IPS-15b (cell line): ENCODE measurements around the gene RBM5.

Source experiments
- H3K27me3 ChIP-seq: one replicate; pipeline ENCODE4 v1.6.1; 2013; ENCODE audit warnings: low read length; ENCODE audit not compliant: control insufficient read depth, insufficient read depth
- H3K36me3 ChIP-seq: one replicate; pipeline ENCODE4 v1.6.1; 2013; ENCODE audit warnings: low read length; ENCODE audit not compliant: control insufficient read depth, insufficient read depth
- H3K4me1 ChIP-seq: one replicate; pipeline ENCODE4 v1.6.1; 2013; ENCODE audit warnings: mild to moderate bottlenecking, low read length; ENCODE audit not compliant: control insufficient read depth, insufficient read depth
- H3K4me3 ChIP-seq: one replicate; pipeline ENCODE4 v1.5.1; 2013; ENCODE audit warnings: low read depth, low read length
- H3K9ac ChIP-seq: one replicate; pipeline ENCODE4 v1.6.1; 2013; ENCODE audit warnings: low read depth, mild to moderate bottlenecking, low read length
- H3K9me3 ChIP-seq: one replicate; pipeline ENCODE4 v1.6.1; 2013; ENCODE audit warnings: mild to moderate bottlenecking, low read length; ENCODE audit not compliant: control insufficient read depth, insufficient read depth

Gene RBM5

DNA sequence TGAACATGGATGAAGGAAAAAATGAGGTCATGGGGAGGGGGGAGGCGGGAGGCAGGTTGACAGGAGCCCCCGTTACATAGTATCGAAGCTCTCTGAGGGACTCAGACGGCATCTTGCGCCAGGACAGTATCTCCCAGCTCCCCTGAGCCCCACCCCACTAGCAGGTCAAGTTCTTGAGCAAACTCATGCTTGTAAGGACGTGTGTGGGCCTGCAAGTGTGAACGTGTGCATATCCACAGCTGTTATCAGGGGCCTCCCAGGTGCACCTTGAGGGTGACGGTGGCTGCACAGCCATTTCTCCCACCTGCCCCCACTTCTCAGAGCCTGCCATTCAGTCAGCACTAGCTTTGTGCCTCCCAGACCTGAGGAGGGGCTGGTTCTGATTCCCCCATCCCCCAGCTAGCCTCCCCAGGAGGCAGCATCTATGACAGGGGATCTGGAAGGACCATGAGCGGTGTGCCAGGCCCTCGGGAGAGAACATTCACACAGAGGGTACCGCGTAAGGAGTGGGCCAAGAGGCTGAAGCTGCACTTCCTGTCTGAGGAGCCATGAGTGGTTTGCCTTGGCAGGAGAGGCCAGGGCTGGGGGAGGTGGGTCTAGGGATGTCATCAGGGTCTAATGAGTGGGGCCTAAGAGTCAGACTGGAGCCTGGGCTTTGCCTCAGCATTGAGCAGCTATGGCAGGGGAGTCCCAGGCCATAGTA, 69.3 kb downstream of the RBM5 start:
- peaks cover 17% of the 10 kb centered on the region for H3K27me3 ChIP-seq
- H3K36me3 ChIP-seq, result peaks cover 30% of the 10 kb centered on the region
- H3K9ac ChIP-seq, result no peak overlapping the region
- peaks cover 9% of the 10 kb centered on the region for H3K4me1 ChIP-seq
- H3K9me3 ChIP-seq, result no peaks in the 10 kb centered on the region
- H3K4me3 ChIP-seq, result no peak overlapping the region

DNA sequence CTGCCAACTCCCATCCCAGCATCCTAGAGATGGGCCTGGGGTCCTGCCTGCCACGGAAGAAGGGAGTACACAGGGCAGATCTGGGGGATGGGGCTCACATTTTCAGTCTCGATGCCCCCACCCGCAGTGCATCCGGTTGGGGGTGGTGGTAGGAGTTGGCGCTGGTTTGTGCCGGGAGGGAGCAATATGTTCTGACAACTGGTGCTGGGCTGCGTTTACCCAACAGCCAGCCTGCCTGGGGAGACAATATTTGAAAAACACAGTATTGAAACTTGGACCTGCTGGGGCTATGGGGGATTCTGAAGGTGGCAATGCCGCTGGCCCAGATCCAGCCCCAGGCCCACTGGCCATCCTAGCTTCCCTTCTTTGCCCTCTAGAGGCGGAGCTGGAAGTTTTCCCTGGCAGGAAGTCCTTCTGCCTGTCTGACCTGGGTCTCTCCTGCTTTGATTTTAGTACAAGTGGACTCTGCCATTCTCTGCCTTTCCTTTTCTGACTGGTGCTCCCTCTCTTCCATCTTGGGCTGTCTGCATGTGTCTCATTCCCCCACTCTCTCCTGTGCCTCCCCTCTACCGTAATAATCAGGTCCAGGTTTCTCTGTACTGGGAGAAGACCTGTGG, 69.9 kb downstream of the RBM5 start:
- H3K27me3 ChIP-seq, result peaks cover 10% of the 10 kb centered on the region
- no peak overlapping the region for H3K9ac ChIP-seq
- no peak overlapping the region for H3K4me3 ChIP-seq
- H3K9me3 ChIP-seq, result no peaks in the 10 kb centered on the region
- peaks cover 8% of the 10 kb centered on the region for H3K4me1 ChIP-seq
- peaks cover 36% of the 10 kb centered on the region for H3K36me3 ChIP-seq

DNA sequence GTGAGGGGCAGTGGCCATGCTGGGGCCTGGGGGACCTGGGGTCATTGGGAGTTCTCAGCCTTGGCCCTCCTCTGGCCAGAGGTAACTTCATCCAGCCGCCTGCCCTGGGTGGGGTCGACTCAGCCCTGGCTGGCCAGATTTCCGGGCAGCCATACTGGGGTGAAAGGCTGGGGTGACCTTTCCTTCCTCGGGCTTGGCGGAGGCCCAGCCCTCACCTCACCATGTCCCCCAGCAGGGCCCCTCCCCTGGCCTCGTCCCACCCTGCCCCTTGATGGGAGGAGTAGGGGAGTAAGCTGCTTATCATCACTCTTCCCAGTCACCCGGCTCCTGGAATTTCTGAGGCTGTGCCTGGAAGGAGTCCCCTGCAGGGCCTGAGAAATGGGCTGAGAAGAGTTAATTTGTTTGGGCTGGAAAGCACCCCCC, 71.9 kb downstream of the RBM5 start:
- peaks cover 43% of the 10 kb centered on the region for H3K36me3 ChIP-seq
- no peaks in the 10 kb centered on the region for H3K9me3 ChIP-seq
- peaks cover 4% of the 10 kb centered on the region for H3K27me3 ChIP-seq
- H3K4me3 ChIP-seq, result no peak overlapping the region
- no peak overlapping the region for H3K9ac ChIP-seq
- H3K4me1 ChIP-seq, result peaks cover 4% of the 10 kb centered on the region

DNA sequence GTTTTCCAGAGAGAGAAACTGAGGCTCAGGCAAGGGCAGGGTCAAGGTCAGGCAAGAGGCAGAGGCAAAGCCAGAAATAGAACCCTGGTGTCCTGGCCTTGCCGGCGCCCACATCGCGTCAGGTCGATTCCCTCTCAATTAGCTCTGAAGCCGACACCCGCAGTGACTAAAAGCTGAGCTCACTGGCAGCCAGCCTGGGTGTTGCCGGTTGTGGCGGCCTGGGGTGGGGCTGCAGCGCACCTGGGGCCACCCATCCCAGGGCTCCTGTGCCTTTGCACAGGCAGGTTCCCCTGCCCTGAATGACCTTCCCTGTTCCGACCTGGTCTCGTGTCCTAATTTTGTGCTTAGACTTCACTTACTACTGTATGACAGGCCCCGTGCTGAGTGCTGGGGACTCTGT, 72.6 kb downstream of the RBM5 start:
- peaks cover 43% of the 10 kb centered on the region for H3K36me3 ChIP-seq
- H3K4me1 ChIP-seq, result peaks cover 9% of the 10 kb centered on the region
- H3K9me3 ChIP-seq, result no peaks in the 10 kb centered on the region
- peaks cover under 1% of the 10 kb centered on the region for H3K27me3 ChIP-seq
- H3K9ac ChIP-seq, result no peak overlapping the region
- no peak overlapping the region for H3K4me3 ChIP-seq

DNA sequence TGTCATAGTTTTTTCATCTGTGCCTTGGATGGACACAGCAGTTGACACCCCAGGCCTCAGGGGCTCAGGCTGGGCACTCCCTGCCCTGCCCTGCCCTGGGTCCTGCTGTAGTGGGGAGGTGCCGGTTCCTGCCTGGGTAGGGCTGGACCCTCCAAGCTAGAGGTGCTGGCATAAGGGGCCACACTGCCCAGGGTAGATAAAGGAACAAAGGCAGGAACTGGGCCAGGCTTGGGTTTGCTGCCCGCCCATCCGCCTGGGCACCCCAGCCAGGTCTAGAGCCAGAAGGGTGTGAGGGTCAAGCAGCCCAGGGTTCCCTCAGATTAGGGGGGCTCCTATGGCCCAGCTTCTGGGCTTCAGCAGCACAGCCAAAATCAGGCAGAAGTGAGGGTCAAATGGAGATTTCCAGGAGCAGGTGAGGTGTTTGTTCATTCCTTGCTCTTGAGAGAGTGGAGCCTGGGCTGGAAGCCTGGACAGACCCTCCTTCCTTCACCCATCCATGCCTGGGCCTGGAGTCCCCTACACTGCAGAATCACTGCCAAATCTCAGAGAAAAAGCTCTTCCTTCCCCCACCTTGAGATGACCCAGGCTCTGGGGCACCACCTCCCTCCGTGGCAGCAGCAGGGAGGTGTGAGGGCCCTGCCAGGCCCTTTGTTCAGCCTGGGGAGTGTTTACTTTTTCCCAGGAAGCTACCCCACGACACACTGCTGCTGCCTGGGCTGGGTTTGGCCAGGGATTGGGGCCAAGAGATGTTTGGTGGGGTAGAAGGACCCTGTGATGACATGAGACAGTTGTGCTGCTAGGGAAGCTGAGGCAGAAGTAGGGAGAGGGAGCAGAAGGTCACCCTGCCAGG, 73.5 kb downstream of the RBM5 start:
- H3K4me1 ChIP-seq, result peaks cover 18% of the 10 kb centered on the region
- no peak overlapping the region for H3K9ac ChIP-seq
- H3K36me3 ChIP-seq, result peaks cover 47% of the 10 kb centered on the region
- no peak overlapping the region for H3K4me3 ChIP-seq
- H3K27me3 ChIP-seq, result no peaks in the 10 kb centered on the region
- no peaks in the 10 kb centered on the region for H3K9me3 ChIP-seq

DNA sequence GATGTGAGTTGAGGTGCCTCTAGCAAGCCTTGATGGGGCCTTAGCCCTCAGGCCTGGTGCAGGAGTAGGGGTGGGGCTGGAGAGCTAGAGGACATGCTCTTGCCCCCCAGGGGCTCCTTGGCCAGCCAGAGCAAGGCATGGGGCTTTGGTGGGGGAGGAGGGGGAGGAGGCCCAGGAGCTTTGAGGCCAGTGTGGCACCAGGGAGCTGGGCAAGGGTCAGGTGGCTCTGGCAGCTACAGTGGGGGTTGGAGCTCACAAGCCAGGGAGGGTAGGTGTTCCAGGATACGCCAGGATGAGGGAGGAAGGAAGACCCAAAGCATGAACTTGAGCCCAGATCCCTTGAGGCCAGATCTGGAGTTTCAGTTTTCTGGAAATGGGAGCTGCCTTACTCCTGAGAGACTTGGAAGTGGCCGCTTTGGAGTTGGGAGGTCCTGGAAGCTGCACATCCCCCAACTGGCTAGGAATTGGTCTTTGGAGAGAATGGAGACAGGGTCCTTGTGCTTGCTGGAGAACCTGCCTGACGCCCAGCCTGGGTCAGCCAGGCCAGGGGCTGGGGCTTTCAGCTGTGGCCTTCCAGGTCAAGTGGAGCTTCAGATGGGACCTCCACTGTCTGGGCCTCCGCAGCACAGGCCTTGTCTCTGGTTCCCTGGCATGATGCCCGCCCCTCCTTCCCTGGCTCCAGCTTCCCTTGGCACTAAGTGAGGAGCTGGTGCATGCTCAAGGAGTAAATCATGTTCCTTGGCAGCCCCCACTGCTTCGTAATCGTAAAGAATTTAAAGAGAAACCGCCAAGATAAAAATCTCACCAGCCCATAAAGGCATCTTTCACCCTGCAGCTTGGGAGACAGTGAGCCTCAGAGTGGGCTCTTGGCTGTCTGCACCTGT, 75.1 kb downstream of the RBM5 start:
- Histone ChIP-seq H3K4me3 (no peak overlapping the region), H3K9me3 (no peaks in the 10 kb centered on the region), H3K4me1 (peaks cover 15% of the 10 kb centered on the region), H3K27me3 (no peaks in the 10 kb centered on the region), H3K36me3 (peaks cover 47% of the 10 kb centered on the region), H3K9ac (no peak overlapping the region)

DNA sequence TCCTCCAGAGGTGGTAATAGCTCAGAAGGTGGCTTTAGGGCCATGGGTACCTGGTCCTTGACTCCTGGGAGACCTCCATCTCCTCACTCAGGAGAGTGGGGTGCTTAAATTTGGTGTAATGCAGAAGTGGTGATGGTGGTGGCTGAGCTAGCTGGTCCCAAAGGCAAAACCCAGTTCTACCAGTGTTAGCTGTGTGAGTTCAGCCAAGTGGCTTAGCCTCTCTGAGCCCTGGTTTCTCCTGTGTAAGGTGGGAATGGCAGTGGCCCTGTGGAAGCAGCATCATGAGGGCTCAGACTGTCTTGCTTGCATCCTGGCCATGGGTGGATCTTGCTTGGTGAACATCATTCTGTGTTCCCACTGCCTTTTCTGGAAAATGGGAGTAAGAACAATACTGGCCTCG, 75.8 kb downstream of the RBM5 start:
- Histone ChIP-seq H3K4me1 (peaks cover 15% of the 10 kb centered on the region), H3K4me3 (no peak overlapping the region), H3K36me3 (peaks cover 51% of the 10 kb centered on the region)

DNA sequence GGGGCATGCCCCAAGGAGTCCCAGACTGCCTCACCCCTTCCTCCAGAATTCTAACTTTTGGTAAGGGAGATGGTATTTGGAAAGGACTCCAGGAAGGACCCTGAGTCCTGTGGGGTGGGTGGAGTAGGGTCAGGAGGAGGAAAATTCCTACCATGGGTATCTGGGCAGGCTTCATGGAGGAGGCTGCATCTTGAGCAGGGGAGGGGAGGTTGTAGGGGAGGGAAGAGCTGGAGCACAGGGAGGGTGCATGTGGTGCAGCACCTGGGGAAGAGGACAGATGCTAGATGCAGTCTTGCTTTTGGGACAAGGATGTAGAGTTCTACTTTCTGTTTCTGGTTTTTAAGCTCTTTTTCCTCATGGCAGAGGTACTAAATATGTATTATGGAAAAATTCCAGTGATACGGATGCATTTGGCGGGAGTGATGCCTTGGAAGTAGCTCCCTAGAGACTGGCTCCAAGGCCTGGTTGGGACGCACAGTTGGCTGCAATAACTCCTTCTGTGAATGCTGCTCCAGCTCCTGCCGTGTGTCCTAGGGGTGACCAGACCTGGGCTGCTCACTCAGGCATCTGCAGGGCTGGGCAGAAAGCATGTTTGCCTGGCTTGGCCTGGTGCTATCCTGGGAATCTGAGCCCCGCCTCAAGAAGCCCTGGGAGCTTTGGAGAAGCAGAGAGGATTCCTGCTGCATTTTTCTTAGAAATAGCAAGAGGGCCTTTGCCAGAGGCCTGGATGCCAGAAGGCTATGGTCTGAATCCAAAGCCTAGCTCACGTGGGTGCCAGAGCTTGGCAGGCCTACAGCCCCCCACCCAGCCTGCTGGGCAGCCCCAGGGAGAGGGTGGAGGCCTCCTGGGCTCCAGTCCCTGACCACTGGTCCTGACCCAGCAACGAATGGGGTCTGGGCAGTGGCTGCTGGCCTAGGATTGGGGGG, 76.5 kb downstream of the RBM5 start:
- Histone ChIP-seq H3K4me3 (no peak overlapping the region), H3K9ac (peak overlapping the region; percentile 37), H3K27me3 (no peaks in the 10 kb centered on the region), H3K4me1 (peaks cover 15% of the 10 kb centered on the region), H3K9me3 (no peaks in the 10 kb centered on the region), H3K36me3 (peaks cover 45% of the 10 kb centered on the region)

More for the DNA sequence above, 75.8 kb downstream of the RBM5 start:
- no peak overlapping the region for H3K9ac ChIP-seq
- H3K9me3 ChIP-seq, result no peaks in the 10 kb centered on the region
- H3K27me3 ChIP-seq, result no peaks in the 10 kb centered on the region

DNA sequence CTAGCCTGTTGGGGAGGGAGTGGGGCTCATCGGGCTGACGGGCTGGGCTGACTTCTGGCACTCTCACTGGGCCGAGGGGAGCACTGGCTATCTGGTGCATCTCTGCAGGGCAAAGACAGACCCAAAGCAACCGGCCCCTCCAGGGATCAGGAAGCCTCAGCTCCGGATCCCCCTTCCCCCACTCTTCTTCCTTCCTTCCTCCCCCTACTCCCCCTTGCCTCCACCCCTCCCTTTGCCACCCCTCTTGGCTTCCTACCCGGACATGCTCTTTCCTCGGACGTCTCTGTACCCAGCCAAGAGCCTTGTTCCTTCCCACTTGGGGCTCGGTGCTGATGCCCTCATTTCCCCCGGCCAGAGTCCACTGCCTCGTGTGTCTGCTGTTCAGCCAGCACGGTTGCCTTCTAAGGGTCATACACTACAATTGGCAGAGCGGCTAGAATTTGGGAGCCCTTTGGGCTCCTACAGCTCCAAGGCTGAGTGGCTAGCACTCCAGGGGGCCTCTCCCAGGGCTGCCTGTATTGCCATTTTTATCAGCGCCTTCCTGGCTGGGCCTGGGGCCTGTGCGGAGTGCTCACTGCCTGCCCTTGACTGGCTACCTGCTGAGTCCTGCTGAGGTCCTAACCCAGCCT, 77.3 kb downstream of the RBM5 start:
- Histone ChIP-seq H3K27me3 (no peaks in the 10 kb centered on the region), H3K36me3 (peaks cover 41% of the 10 kb centered on the region), H3K9ac (peak overlapping the region; percentile 37), H3K4me1 (peaks cover 15% of the 10 kb centered on the region), H3K9me3 (no peaks in the 10 kb centered on the region), H3K4me3 (no peak overlapping the region)

DNA sequence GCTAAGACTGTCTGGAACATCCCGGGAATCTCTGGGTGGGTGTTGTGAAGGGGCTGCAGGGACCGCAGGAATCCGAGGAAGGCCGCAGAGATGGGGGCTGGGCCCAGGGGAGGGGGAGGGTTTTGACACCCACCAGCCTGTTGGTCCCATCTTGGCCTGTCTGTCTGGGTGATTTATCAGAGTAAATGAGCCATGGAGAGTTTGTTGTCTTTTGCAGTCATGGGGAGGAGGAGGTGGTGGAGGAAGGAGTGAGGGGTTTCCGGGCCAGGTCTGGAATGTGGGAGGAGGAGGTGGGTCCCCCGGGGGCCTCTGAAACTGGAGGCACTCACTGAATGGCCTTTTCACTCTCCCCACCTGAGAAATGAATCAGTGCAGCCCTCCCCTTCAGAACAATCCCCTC, 77.9 kb downstream of the RBM5 start:
- Histone ChIP-seq H3K27me3 (no peaks in the 10 kb centered on the region), H3K9me3 (no peaks in the 10 kb centered on the region), H3K36me3 (peaks cover 35% of the 10 kb centered on the region), H3K4me3 (no peak overlapping the region), H3K9ac (peak overlapping the region; percentile 37), H3K4me1 (peaks cover 15% of the 10 kb centered on the region)
